Left ventricle myocardium inferior (tissue), 1 donor: ENCODE measurements around the gene FRMD4A. TPM values are rescaled to one million over a fixed set of nuclear protein-coding genes. Genes with fewer than 3 reads are reported as not detected.
A peak's percentile ranks its signal among the peaks of the same experiment; 100 is the strongest.

Experiments
- DNase-seq: peaks from one replicate; pipeline ENCODE4 v3.0.0-alpha.2; 2020
- H3K27ac ChIP-seq: fragments of 200-600 bp; replicated peaks from 2 replicates; pipeline ENCODE4 v1.8.0; 2021
- H3K27me3 ChIP-seq: fragments of 200-600 bp; 2 replicates; pipeline ENCODE4 v1.8.0; 2021; ENCODE audit warnings: low read depth
- H3K36me3 ChIP-seq: fragments of 200-600 bp; 2 replicates; pipeline ENCODE4 v1.8.0; 2021
- H3K4me1 ChIP-seq: fragments of 200-600 bp; 2 replicates; pipeline ENCODE4 v1.8.0; 2021
- H3K4me3 ChIP-seq: fragments of 200-600 bp; 2 replicates; pipeline ENCODE4 v1.8.0; 2021; ENCODE audit warnings: mild to moderate bottlenecking, moderate library complexity
- H3K9me3 ChIP-seq: fragments of 200-600 bp; replicated peaks from 2 replicates; pipeline ENCODE4 v1.8.0; 2021
- intact Hi-C: fragments of 100-400 bp; cut with micrococcal nuclease; formaldehyde crosslinking; loops from one replicate; pipeline ENCODE4 v1.11.0; 2022
- total RNA-seq: library from RNA; stranded (reverse); fragmentation: NEBNext Ultra II Directional; extraction: Animal tissue kit (Norgen Biotek cat#: 25700); gene quantifications from one replicate; pipeline ENCODE4 v1.2.1, GENCODE V29; 2021
- TF ChIP-seq, protein P1 (sequence below): fragments of 200-600 bp; IDR thresholded peaks from 2 replicates; pipeline ENCODE4 v1.8.0; 2021; ENCODE audit warnings: antibody characterized with exemption, mild to moderate bottlenecking, borderline replicate concordance
- donor health status: DM: no; HTN: yes; CAD: no; lungs with severe emphysema.

The FRMD4A gene
- total RNA-seq, 1 donor from 2014 or later, result 26.1 TPM

DNA sequence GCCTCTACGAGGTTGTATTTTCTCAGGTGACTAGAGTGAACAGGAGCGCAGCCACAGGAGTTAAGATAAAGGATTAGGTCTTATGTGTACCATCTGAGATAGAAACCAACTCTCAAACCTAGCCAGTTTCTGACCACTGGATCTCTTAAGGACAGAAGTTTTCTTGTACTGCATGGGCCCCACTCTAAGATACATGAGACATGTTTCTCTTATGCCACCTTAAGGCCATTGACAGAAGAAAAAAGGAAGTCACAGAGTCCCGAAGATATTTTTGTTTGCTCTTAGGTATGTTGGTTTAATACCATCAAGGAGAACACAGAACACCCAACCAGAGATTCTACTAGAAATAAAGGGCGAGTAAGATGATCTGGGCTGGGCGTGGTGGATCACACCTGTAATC, 335.8 kb downstream of the FRMD4A start:
- intact Hi-C loops, result no loop called here
- Histone ChIP-seq H3K36me3 (no peaks in the 10 kb centered on the region), H3K9me3 (no peaks in the 10 kb centered on the region), H3K4me3 (no peak overlapping the region), H3K4me1 (peaks cover 60% of the 10 kb centered on the region), H3K27ac (no peak overlapping the region), H3K27me3 (no peaks in the 10 kb centered on the region)
- TF ChIP-seq, protein P1, sequence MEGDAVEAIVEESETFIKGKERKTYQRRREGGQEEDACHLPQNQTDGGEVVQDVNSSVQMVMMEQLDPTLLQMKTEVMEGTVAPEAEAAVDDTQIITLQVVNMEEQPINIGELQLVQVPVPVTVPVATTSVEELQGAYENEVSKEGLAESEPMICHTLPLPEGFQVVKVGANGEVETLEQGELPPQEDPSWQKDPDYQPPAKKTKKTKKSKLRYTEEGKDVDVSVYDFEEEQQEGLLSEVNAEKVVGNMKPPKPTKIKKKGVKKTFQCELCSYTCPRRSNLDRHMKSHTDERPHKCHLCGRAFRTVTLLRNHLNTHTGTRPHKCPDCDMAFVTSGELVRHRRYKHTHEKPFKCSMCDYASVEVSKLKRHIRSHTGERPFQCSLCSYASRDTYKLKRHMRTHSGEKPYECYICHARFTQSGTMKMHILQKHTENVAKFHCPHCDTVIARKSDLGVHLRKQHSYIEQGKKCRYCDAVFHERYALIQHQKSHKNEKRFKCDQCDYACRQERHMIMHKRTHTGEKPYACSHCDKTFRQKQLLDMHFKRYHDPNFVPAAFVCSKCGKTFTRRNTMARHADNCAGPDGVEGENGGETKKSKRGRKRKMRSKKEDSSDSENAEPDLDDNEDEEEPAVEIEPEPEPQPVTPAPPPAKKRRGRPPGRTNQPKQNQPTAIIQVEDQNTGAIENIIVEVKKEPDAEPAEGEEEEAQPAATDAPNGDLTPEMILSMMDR, result no peak
- no peak for DNase-seq

DNA sequence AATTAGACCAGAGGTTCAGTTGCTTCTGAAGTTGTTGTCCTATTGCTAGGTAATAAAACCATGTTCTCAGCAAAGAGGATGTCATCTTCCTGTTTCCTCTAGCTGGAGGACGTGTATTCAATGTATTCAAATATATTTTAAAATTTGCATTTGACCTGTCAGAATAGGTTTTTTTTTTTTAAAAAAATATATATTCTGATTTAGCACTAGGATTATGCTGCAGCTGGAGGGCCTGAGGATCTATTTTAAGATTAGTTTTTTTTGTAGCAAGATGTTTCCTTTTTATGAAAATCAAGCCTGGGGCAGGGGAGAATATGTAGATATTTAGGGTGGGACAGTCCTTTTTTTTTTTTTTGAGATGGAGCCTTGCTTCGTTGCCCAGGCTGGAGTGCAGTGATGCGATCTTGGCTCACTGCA, 337.0 kb downstream of the FRMD4A start:
- Histone ChIP-seq H3K36me3 (no peaks in the 10 kb centered on the region), H3K27ac (peak overlapping the region; percentile 88), H3K9me3 (no peaks in the 10 kb centered on the region), H3K4me1 (peaks cover 69% of the 10 kb centered on the region), H3K27me3 (no peaks in the 10 kb centered on the region), H3K4me3 (no peak overlapping the region)
- intact Hi-C loops, result no loop called here
- TF ChIP-seq, protein P1, result no peak
- no peak for DNase-seq

DNA sequence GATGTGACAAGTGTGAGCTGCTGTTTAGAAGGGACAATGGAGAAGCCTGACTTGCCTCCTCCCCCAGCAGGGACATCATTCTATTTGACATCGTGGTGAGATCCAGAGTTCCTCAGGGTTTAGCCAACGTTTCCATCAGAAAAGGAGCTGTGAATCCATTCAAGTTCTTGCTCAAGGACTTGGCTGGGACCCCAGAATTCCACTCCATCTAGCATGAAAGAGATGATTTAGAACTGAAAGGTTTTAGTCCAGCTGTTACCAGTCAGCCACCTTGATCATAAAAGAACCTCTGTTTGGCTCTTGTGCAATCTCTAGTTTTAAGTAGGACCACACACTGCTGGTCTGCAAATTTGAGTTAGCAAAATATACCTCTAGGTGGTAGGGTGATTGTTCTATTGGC, 337.6 kb downstream of the FRMD4A start:
- Histone ChIP-seq H3K4me3 (no peak overlapping the region), H3K9me3 (no peaks in the 10 kb centered on the region), H3K27ac (peak overlapping the region; percentile 88), H3K36me3 (no peaks in the 10 kb centered on the region), H3K27me3 (no peaks in the 10 kb centered on the region), H3K4me1 (peaks cover 68% of the 10 kb centered on the region)
- no peak for DNase-seq
- intact Hi-C loops, result no loop called here
- TF ChIP-seq, protein P1, result no peak

DNA sequence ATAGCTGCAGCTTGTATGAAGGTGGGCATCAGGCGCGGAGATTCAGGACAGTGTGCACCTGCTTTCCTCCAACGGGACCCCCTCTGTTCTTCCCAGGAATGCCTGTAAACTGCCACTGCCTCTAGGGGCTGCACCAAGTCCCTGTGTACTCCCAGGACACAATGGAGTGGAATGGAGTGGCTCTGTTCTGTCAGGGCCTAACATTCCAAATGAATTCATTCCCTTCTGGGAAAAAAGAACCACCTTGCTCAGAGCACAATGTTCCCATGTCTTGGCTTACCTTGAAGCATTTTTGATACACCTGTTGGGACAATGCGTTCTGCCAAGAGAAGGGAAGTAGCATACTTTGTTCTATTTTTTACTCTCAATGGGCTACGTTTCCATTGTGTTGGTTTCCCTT, 339.4 kb downstream of the FRMD4A start:
- peaks cover 68% of the 10 kb centered on the region for H3K4me1 ChIP-seq
- H3K27ac ChIP-seq, result peak overlapping the region; percentile 88
- H3K9me3 ChIP-seq, result no peaks in the 10 kb centered on the region
- TF ChIP-seq, protein P1, result peak; percentile 27
- H3K4me3 ChIP-seq, result peak overlapping the region; percentile 40
- intact Hi-C loops, result no loop called here
- DNase-seq, result no peak
- H3K27me3 ChIP-seq, result no peaks in the 10 kb centered on the region
- no peaks in the 10 kb centered on the region for H3K36me3 ChIP-seq

DNA sequence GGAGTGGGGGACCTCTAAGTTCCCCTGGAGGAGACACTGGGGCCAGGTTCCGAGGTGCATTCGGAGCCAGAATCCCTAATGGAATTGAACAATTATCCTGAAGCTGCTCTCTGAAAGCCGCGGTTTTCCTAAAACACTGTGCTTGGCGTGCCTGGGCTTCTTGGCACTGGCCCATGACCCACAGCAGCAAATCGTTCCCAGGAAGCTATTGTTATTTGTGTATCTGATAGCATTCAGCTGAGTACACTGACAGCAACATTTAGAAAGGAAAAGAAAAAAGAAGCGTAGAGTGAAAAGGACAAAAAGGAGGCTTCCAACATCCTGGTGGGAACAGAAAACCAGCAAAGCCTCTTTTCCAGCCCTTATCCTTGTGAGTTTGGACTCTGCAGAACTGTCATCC, 339.8 kb downstream of the FRMD4A start:
- intact Hi-C loops, result no loop called here
- TF ChIP-seq, protein P1, result no peak
- Histone ChIP-seq H3K9me3 (no peaks in the 10 kb centered on the region), H3K27me3 (no peaks in the 10 kb centered on the region), H3K4me3 (peak overlapping the region; percentile 40), H3K27ac (peak overlapping the region; percentile 88), H3K36me3 (no peaks in the 10 kb centered on the region), H3K4me1 (peaks cover 68% of the 10 kb centered on the region)
- peak; percentile 48 for DNase-seq
